Osteoblast (primary cell): Measurements from ENCODE around the gene GPR137B. TPM values are rescaled to one million over a fixed set of nuclear protein-coding genes. Genes with fewer than 3 reads are reported as not detected.
A peak's percentile ranks its signal among the peaks of the same experiment; 100 is the strongest.

Experiments used
- DNase-seq: peaks from one replicate; pipeline ENCODE4 v3.0.0; 2011; ENCODE audit warnings: low spot score, mixed read lengths; ENCODE audit not compliant: insufficient read length; ENCODE audit errors: missing footprints
- H2AFZ ChIP-seq: 2 replicates; pipeline ENCODE4 v1.6.0; 2011; ENCODE audit warnings: mild to moderate bottlenecking, low read length
- H3K27ac ChIP-seq: 2 replicates; pipeline ENCODE4 v1.5.1; 2011; ENCODE audit warnings: mild to moderate bottlenecking, low read depth, low read length, moderate library complexity
- H3K27me3 ChIP-seq: 2 replicates; pipeline ENCODE4 v1.6.0; 2012; ENCODE audit warnings: mild to moderate bottlenecking, control low read depth, inconsistent platforms, low read length, moderate library complexity; ENCODE audit not compliant: insufficient read depth
- H3K36me3 ChIP-seq: 2 replicates; pipeline ENCODE4 v1.5.1; 2011; ENCODE audit warnings: mild to moderate bottlenecking, low read length, control low read depth, moderate library complexity; ENCODE audit not compliant: insufficient read depth
- H3K4me1 ChIP-seq: 2 replicates; pipeline ENCODE4 v1.5.1; 2011; ENCODE audit warnings: mild to moderate bottlenecking, low read length, control low read depth, moderate library complexity; ENCODE audit not compliant: insufficient read depth
- H3K4me2 ChIP-seq: 2 replicates; pipeline ENCODE4 v1.6.0; 2011; ENCODE audit warnings: mild to moderate bottlenecking, low read length; ENCODE audit not compliant: insufficient read depth
- H3K4me3 ChIP-seq: fragments of 200-600 bp; sonication (generic); 3 replicates; pipeline ENCODE4 v1.5.1; 2012; ENCODE audit warnings: mild to moderate bottlenecking, low read length, inconsistent platforms; ENCODE audit not compliant: insufficient read depth
- H3K79me2 ChIP-seq: 2 replicates; pipeline ENCODE4 v1.6.0; 2012; ENCODE audit warnings: mild to moderate bottlenecking, low read length, control low read depth, inconsistent platforms; ENCODE audit not compliant: insufficient read depth
- H3K9me3 ChIP-seq: 2 replicates; pipeline ENCODE4 v1.5.1; 2011; ENCODE audit warnings: low read depth, low read length, control low read depth
- H4K20me1 ChIP-seq: 2 replicates; pipeline ENCODE4 v1.6.0; 2012; ENCODE audit warnings: mild to moderate bottlenecking, low read length, control low read depth; ENCODE audit not compliant: insufficient read depth
- total RNA-seq: library from RNA; depleted of rRNA; stranded (reverse); fragments of >200 nt; gene quantifications from 2 replicates; pipeline ENCODE4 v1.2.3, GENCODE V29; 2012
- TF ChIP-seq, protein P1 (sequence below): IDR thresholded peaks from 2 replicates; pipeline ENCODE4 v1.5.1; 2011; ENCODE audit warnings: mild to moderate bottlenecking, low read depth, low read length, moderate library complexity; ENCODE audit errors: extremely low read depth

The GPR137B gene
- total RNA-seq, 1 donor, result 23.5 TPM

DNA sequence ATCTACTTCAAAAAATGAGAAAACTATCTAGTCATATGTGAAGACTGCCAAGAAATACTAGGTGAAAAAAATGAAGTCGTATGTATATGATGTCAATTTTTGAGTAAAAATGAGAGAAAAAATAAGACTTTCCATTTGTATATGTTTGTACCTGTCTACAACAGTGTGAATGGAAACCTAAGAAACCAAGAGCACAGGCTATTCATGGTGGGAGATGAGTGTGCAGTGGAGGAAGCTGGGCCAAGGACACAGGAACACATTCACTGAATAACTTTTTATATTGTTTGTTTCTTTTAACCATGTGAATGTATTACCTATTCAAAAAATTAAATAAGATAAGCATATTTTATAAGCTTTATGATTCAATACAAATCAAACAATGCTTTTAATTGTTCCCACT, 72.4 kb downstream of the GPR137B start:
- no peak for DNase-seq
- H3K79me2 ChIP-seq, result no peaks in the 10 kb centered on the region
- H3K4me1 ChIP-seq, result no peaks in the 10 kb centered on the region
- no peak overlapping the region for H3K4me2 ChIP-seq
- H3K4me3 ChIP-seq, result no peak overlapping the region
- H2AFZ ChIP-seq, result no peak overlapping the region
- TF ChIP-seq, protein P1, sequence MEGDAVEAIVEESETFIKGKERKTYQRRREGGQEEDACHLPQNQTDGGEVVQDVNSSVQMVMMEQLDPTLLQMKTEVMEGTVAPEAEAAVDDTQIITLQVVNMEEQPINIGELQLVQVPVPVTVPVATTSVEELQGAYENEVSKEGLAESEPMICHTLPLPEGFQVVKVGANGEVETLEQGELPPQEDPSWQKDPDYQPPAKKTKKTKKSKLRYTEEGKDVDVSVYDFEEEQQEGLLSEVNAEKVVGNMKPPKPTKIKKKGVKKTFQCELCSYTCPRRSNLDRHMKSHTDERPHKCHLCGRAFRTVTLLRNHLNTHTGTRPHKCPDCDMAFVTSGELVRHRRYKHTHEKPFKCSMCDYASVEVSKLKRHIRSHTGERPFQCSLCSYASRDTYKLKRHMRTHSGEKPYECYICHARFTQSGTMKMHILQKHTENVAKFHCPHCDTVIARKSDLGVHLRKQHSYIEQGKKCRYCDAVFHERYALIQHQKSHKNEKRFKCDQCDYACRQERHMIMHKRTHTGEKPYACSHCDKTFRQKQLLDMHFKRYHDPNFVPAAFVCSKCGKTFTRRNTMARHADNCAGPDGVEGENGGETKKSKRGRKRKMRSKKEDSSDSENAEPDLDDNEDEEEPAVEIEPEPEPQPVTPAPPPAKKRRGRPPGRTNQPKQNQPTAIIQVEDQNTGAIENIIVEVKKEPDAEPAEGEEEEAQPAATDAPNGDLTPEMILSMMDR, result no peak
- no peak overlapping the region for H3K27ac ChIP-seq
- H4K20me1 ChIP-seq, result no peaks in the 10 kb centered on the region
- no peaks in the 10 kb centered on the region for H3K9me3 ChIP-seq
- no peaks in the 10 kb centered on the region for H3K27me3 ChIP-seq
- H3K36me3 ChIP-seq, result no peaks in the 10 kb centered on the region

DNA sequence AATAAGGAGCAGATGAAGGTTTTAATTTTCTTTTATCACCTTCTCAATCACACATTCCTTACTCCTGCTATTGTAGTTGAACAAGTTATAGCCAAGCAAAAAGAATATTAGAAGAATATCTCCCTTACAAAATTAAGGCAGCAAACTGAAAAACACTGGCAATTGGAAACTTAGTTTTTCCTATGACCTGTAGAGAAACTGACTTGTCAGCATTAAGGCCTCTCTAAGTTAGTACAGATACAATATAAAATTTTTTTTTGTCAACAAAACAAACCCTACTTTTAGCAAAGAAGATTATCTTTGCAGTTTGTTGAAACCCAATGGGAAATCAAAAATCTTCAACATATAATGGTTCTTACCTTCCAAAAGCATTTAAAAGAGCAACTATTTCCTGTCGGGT, 78.1 kb downstream of the GPR137B start:
- DNase-seq, result peak; percentile 29
- H3K27ac ChIP-seq, result no peak overlapping the region
- H3K4me1 ChIP-seq, result no peaks in the 10 kb centered on the region
- H2AFZ ChIP-seq, result no peak overlapping the region
- no peaks in the 10 kb centered on the region for H3K9me3 ChIP-seq
- H3K27me3 ChIP-seq, result no peaks in the 10 kb centered on the region
- no peak overlapping the region for H3K4me3 ChIP-seq
- H3K36me3 ChIP-seq, result no peaks in the 10 kb centered on the region
- no peaks in the 10 kb centered on the region for H4K20me1 ChIP-seq
- H3K79me2 ChIP-seq, result no peaks in the 10 kb centered on the region
- H3K4me2 ChIP-seq, result no peak overlapping the region
- TF ChIP-seq, protein P1, result no peak

DNA sequence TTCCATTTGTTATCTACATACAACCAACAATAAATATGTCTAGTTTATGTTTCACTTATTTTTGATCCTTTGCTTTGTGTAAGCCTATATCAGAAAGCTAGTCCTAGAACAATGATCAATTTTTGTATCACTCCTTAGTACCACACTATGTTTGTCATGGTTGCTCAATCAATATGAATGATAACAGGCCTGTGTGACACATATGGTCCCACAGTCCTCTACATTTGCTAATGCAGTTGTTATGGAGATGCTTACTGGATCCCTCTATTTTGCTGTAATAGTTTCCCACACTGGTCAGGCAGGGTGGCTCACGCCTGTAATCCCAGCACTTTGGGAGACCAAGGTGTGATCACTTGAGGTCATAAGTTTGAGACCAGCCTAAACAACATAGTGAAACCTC, 80.3 kb downstream of the GPR137B start:
- H4K20me1 ChIP-seq, result no peaks in the 10 kb centered on the region
- H3K79me2 ChIP-seq, result no peaks in the 10 kb centered on the region
- no peaks in the 10 kb centered on the region for H3K27me3 ChIP-seq
- TF ChIP-seq, protein P1, result no peak
- H3K4me2 ChIP-seq, result no peak overlapping the region
- no peak overlapping the region for H2AFZ ChIP-seq
- H3K4me3 ChIP-seq, result no peak overlapping the region
- H3K36me3 ChIP-seq, result no peaks in the 10 kb centered on the region
- no peaks in the 10 kb centered on the region for H3K4me1 ChIP-seq
- no peaks in the 10 kb centered on the region for H3K9me3 ChIP-seq
- H3K27ac ChIP-seq, result no peak overlapping the region
- DNase-seq, result no peak

DNA sequence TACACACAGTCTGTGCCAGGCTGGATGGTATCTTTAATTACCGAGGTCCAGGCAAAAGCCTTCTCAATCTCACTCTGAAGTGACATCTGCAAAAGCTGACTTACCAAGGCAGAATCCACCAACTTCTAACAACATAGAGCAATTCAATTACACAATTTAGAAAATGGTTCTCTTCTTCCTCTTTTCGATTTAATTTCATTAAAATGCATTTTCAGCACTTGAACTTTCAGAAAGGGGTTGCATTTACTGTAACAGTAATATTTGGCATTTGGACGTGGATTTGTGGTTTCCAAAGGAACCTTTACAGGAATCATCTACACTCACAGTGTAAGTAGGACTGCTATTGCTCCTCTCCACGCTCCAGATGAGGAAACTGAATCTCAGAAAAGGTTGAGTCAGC, 86.1 kb downstream of the GPR137B start:
- Histone ChIP-seq H3K9me3 (no peaks in the 10 kb centered on the region), H3K79me2 (no peaks in the 10 kb centered on the region), H3K27me3 (no peaks in the 10 kb centered on the region), H3K27ac (no peak overlapping the region), H3K4me3 (no peak overlapping the region), H2AFZ (no peak overlapping the region), H3K36me3 (no peaks in the 10 kb centered on the region), H4K20me1 (no peaks in the 10 kb centered on the region), H3K4me2 (no peak overlapping the region), H3K4me1 (no peaks in the 10 kb centered on the region)
- peak; percentile 25 for DNase-seq
- TF ChIP-seq, protein P1, result no peak
